Panc1 (cell line): Measurements from ENCODE around the gene PLEKHH2. TPM values are rescaled to one million over a fixed set of nuclear protein-coding genes. Genes with fewer than 3 reads are reported as not detected.

ENCODE experiments used
- ATAC-seq: fragments of 200-7000 bp; cut with Tn5 transposase; 2 replicates; pipeline ENCODE4 v1.9.1; 2020; ENCODE audit warnings: mild to moderate bottlenecking, moderate library complexity
- BruUV-seq: library from RNA; stranded (reverse); fragments of 400-500 nt; replicated peaks from 2 replicates; lab custom pipeline; 2021; lab: Mats Ljungman, UMichigan
- CTCF ChIA-PET: fragments of 300-600 bp; sonication (Branson Sonifier 250); formaldehyde crosslinking; loops from one replicate; lab custom pipeline; 2022; ENCODE audit warnings: antibody characterized with exemption; lab: Charles Lee
- POLR2A ChIA-PET: fragments of 300-600 bp; sonication (Branson Sonifier 250); formaldehyde crosslinking; loops from one replicate; lab custom pipeline; 2022; ENCODE audit warnings: antibody characterized with exemption; lab: Charles Lee
- DNase-seq: peaks from one replicate; pipeline ENCODE4 v3.0.0-alpha.2; 2010; ENCODE audit warnings: low read depth, low spot score
- H3K27ac ChIP-seq: 2 replicates; pipeline ENCODE4 v1.5.1; 2011; ENCODE audit warnings: mild to moderate bottlenecking, low read length, inconsistent platforms
- H3K27me3 ChIP-seq: fragments of 200-500 bp; sonication (Bioruptor generic); 2 replicates; pipeline ENCODE4 v1.6.0; 2014; ENCODE audit warnings: low read length, inconsistent platforms; ENCODE audit not compliant: control insufficient read depth, insufficient read depth
- H3K36me3 ChIP-seq: fragments of 200-500 bp; sonication (Bioruptor generic); 2 replicates; pipeline ENCODE4 v1.5.1; 2014; ENCODE audit warnings: inconsistent platforms, mild to moderate bottlenecking, low read length, moderate library complexity; ENCODE audit not compliant: control insufficient read depth, insufficient read depth
- H3K4me1 ChIP-seq: 2 replicates; pipeline ENCODE4 v1.5.1; 2011; ENCODE audit warnings: inconsistent platforms, mild to moderate bottlenecking, low read length, moderate library complexity; ENCODE audit not compliant: control insufficient read depth, insufficient read depth
- H3K4me3 ChIP-seq, 2 experiments: 2 replicates each; pipeline ENCODE4 v1.5.1; 2011 to 2012; ENCODE audit warnings: low read depth in 2 of 2, low read length in 2 of 2, mild to moderate bottlenecking in 2 of 2, inconsistent platforms in 1 of 2, moderate library complexity in 1 of 2
- H3K9me3 ChIP-seq: fragments of 200-500 bp; sonication (Bioruptor generic); 2 replicates; pipeline ENCODE4 v1.5.1; 2014; ENCODE audit warnings: low read depth, mild to moderate bottlenecking, inconsistent platforms, low read length, moderate library complexity; ENCODE audit not compliant: control insufficient read depth, insufficient read depth
- POLR2AphosphoS5 ChIP-seq: IDR thresholded peaks from 2 replicates; pipeline ENCODE4 v1.6.1; 2012; ENCODE audit warnings: mild to moderate bottlenecking, low read depth, low read length, moderate library complexity
- SIN3A ChIP-seq: IDR thresholded peaks from 2 replicates; pipeline ENCODE4 v1.6.1; 2012; ENCODE audit warnings: low read depth, mild to moderate bottlenecking, low read length, moderate library complexity, borderline replicate concordance; ENCODE audit not compliant: insufficient read depth
- TCF7L2 ChIP-seq: IDR thresholded peaks from 2 replicates; pipeline ENCODE4 v1.6.1; 2011; ENCODE audit warnings: mild to moderate bottlenecking, low read depth, low read length, inconsistent platforms
- in situ Hi-C: cut with HindIII; loops from 2 replicates; pipeline ENCODE4 v1.10.0; 2016; ENCODE audit warnings: low sequenced_read_pairs, low pct_unique_long_range_greater_than_20kb
- intact Hi-C: fragments of 100-400 bp; cut with micrococcal nuclease; formaldehyde crosslinking; loops from one replicate; pipeline ENCODE4 v1.10.0; 2022; ENCODE audit not compliant: unreplicated experiment
- total RNA-seq: library from RNA; stranded (reverse); gene quantifications from one replicate; pipeline ENCODE4 v1.2.1, GENCODE V29; 2021; ENCODE audit not compliant: unreplicated experiment
- TF ChIP-seq, protein P1 (sequence below): fragments of 450-650 bp; IDR thresholded peaks from 2 replicates; pipeline ENCODE4 v1.5.1; 2017; ENCODE audit warnings: mild to moderate bottlenecking
- TF ChIP-seq, protein P2 (sequence below), 2 experiments: IDR thresholded peaks; 2 replicates each; pipeline ENCODE4 v1.6.1; 2011 to 2012; ENCODE audit warnings: low read depth in 2 of 2, control low read depth in 1 of 2, low read length in 1 of 2, mild to moderate bottlenecking in 1 of 2, moderate library complexity in 1 of 2; ENCODE audit not compliant: insufficient read depth in 1 of 2

The PLEKHH2 gene
- total RNA-seq, 1 experiment from 2014 or later, result 15.0 TPM

DNA sequence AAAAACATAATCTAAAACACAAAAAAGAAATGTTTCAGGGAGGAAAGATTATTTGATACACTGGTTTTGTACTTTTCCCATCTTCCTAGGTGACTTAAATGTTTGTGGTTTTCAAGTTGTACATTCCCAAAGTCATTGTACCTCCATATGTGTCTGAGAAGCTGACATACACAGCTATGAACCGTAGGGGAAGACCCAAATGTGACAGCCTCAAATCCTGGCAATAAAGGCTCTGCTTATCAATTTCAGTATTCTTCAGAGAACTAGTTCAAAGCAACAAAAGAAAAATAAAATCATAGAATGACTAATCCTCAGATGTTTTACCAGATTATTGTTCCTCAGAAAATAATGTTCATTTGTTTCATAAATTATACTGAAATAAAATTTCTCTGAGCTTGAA is 139.3 kb downstream of the PLEKHH2 start:
- H3K36me3 ChIP-seq, result no peaks in the 10 kb centered on the region
- CTCF ChIA-PET, result no interaction called here
- no peak overlapping the region for H3K4me3 ChIP-seq
- H3K9me3 ChIP-seq, result no peaks in the 10 kb centered on the region
- TF ChIP-seq SIN3A (no peak), POLR2AphosphoS5 (no peak), TCF7L2 (no peak)
- TF ChIP-seq, protein P1, sequence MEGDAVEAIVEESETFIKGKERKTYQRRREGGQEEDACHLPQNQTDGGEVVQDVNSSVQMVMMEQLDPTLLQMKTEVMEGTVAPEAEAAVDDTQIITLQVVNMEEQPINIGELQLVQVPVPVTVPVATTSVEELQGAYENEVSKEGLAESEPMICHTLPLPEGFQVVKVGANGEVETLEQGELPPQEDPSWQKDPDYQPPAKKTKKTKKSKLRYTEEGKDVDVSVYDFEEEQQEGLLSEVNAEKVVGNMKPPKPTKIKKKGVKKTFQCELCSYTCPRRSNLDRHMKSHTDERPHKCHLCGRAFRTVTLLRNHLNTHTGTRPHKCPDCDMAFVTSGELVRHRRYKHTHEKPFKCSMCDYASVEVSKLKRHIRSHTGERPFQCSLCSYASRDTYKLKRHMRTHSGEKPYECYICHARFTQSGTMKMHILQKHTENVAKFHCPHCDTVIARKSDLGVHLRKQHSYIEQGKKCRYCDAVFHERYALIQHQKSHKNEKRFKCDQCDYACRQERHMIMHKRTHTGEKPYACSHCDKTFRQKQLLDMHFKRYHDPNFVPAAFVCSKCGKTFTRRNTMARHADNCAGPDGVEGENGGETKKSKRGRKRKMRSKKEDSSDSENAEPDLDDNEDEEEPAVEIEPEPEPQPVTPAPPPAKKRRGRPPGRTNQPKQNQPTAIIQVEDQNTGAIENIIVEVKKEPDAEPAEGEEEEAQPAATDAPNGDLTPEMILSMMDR, result no peak
- no peaks in the 10 kb centered on the region for H3K27me3 ChIP-seq
- H3K4me1 ChIP-seq, result peaks cover 4% of the 10 kb centered on the region; the same call in 1 of the 2 replicates
- H3K27ac ChIP-seq, result no peak overlapping the region
- BruUV-seq, result no TSS peak
- in situ Hi-C loops, result no loop called here
- no peak for DNase-seq
- POLR2A ChIA-PET, result no interaction called here
- intact Hi-C loops, result loop anchor here (10.0 kb wide), 1 partner anchor 162 kb away; no protein-coding TSS in a partner anchor
- no peak for ATAC-seq

- no peak for DNase-seq
- Histone ChIP-seq H3K27me3 (no peaks in the 10 kb centered on the region), H3K9me3 (no peaks in the 10 kb centered on the region), H3K36me3 (no peaks in the 10 kb centered on the region), H3K4me1 (peaks cover 4% of the 10 kb centered on the region; the same call in 1 of the 2 replicates), H3K4me3 (no peak overlapping the region), H3K27ac (no peak overlapping the region)
- no TSS peak for BruUV-seq
- intact Hi-C loops (loop anchor here (10.0 kb wide), 1 partner anchor 163 kb away; no protein-coding TSS in a partner anchor), in situ Hi-C loops (no loop called here)
- TF ChIP-seq, protein P1, result no peak
- TF ChIP-seq, protein P2, sequence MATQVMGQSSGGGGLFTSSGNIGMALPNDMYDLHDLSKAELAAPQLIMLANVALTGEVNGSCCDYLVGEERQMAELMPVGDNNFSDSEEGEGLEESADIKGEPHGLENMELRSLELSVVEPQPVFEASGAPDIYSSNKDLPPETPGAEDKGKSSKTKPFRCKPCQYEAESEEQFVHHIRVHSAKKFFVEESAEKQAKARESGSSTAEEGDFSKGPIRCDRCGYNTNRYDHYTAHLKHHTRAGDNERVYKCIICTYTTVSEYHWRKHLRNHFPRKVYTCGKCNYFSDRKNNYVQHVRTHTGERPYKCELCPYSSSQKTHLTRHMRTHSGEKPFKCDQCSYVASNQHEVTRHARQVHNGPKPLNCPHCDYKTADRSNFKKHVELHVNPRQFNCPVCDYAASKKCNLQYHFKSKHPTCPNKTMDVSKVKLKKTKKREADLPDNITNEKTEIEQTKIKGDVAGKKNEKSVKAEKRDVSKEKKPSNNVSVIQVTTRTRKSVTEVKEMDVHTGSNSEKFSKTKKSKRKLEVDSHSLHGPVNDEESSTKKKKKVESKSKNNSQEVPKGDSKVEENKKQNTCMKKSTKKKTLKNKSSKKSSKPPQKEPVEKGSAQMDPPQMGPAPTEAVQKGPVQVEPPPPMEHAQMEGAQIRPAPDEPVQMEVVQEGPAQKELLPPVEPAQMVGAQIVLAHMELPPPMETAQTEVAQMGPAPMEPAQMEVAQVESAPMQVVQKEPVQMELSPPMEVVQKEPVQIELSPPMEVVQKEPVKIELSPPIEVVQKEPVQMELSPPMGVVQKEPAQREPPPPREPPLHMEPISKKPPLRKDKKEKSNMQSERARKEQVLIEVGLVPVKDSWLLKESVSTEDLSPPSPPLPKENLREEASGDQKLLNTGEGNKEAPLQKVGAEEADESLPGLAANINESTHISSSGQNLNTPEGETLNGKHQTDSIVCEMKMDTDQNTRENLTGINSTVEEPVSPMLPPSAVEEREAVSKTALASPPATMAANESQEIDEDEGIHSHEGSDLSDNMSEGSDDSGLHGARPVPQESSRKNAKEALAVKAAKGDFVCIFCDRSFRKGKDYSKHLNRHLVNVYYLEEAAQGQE (IDR thresholded peaks at IDR 0.05; ENCODE audit: insufficient read depth in 1 of 2, low read depth in 2 of 2, low read length in 1 of 2), result no peak
- no peak for TF ChIP-seq POLR2AphosphoS5
- no peak for TF ChIP-seq SIN3A
- no peak for TF ChIP-seq TCF7L2
- ChIA-PET CTCF (no interaction called here), POLR2A (no interaction called here)
- no peak for ATAC-seq
Measured at GRCh38 chr2:43777306-43777926, 140.4 kb downstream of the PLEKHH2 start.
